HG03103 (cell line): ENCODE data around the gene MGAT3.

ENCODE experiments used
- ATAC-seq: cut with Tn5 transposase; IDR thresholded peaks from one replicate; pipeline ENCODE4 v1.9.1; 2021; ENCODE audit warnings: low read depth; ENCODE audit not compliant: unreplicated experiment

MGAT3 gene

GRCh38 chr22:39428597-39429071, 28.2 kb upstream of the MGAT3 start:
- no peak for ATAC-seq

- no peak for ATAC-seq
Measured at GRCh38 chr22:39429186-39429585, 27.6 kb upstream of the MGAT3 start.

- ATAC-seq: no peak
Measured at GRCh38 chr22:39429916-39430575, 26.8 kb upstream of the MGAT3 start.

DNA sequence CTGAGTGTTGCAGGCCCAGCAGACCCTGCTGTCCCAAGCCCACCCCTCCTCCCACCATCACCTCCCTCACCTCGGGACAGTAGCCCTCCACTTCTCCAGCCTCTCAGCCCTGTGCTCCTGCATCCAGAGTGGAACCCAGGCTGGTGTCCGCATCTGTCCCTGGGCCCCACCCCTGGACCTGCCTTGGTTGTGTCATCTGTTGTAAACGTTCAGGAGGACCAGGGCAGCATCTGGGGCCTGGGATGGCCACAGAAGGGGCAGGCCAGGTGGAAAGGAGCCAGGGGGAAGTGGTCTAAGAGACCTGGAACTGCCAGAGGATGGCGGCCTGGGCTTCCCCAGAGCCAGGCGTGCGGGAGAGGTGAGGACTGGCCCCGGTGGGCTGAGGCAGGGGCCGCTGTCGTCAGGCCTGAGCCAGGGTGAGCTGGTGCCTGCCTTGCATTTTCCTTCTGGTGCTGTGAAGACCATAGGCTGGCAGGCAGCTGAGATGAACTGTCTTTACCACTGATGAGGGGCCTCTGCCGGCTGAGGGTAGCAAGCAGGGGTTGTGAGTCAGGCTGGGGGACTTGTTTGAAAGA, 26.1 kb upstream of the MGAT3 start:
- ATAC-seq: no peak

GRCh38 chr22:39431216-39431801, 25.5 kb upstream of the MGAT3 start:
- ATAC-seq: no peak

DNA sequence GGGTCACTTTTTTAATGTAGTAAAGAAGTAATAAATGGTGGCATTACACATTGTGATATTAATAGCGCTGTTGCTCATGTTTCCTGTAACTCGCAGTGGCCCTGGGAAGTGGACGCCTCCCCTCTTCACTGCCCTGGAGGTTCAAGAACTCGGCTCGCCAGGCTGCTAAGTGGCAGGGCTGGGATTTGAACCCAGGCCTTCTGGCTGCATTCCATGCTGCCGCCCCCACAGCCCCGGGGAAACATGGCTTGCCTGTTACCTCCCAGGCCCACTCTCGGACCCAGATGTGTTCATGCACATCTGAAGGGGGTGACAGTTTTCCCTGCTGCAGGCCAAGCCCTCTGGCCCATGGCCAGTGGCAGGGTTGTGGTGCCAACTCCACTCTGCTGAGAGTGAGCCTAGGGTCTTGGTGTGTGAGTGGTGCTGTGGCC, 25.0 kb upstream of the MGAT3 start:
- no peak for ATAC-seq

GRCh38 chr22:39432361-39432811, 24.4 kb upstream of the MGAT3 start:
- ATAC-seq: no peak

DNA sequence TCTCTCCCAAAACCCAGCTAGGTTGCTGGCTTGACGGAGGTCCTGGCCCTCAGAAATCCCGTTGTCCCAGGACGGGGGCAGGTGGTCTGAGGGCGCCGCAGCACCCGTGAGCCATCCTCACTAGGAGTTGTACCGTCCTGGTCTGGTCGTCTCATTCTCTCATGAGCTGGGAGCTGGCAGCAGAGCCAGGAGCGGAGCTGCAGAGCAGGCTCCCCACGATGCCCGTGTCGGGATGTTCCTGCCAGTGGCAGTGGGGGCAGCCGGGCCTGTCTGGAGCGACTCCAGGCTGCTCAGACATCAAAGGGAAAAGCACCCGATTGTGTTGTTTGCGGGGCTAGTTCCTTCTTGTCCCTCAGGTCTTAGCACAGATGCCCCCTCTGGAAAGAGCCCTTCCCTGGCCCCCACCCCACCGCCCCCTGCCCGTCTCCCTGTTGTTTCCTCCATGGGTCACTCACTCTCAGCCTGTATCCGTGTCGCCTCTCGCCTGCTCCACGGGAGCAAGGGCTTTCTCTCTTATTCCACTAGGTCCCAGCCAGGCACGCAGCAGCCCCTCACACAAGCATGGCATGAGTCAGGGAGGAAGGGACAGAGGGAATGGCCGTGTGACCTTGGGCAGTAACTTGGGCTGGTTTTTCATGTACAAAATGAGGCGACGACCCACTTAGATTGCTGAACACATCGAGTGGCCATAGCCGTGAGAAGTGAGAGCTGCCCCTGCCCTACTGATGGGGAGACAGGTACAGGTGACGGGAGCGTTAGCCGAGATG, 23.2 kb upstream of the MGAT3 start:
- ATAC-seq: no peak

- no peak for ATAC-seq
Measured at GRCh38 chr22:39434243-39434653, 22.6 kb upstream of the MGAT3 start.

GRCh38 chr22:39434721-39435120, 22.1 kb upstream of the MGAT3 start:
- ATAC-seq: no peak

DNA sequence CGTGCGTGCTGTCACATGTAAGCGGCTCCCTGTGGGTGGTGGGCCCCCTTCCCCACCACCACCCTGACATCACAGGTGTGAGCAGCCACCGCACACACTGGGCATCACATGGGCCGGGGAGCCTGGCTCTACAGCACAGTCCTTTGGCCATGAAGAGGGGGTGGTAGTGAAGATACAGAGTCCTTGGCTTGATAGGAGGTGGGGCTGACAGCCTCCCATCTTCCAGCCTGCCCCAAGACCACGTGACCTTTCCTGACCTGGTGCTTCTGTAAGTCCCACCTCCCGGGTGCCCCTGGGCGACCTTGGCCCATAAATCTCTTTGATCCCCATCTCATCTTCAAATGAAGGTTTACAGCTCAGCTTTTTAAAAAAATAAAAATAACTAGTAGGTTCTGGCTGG, 21.2 kb upstream of the MGAT3 start:
- no peak for ATAC-seq

DNA sequence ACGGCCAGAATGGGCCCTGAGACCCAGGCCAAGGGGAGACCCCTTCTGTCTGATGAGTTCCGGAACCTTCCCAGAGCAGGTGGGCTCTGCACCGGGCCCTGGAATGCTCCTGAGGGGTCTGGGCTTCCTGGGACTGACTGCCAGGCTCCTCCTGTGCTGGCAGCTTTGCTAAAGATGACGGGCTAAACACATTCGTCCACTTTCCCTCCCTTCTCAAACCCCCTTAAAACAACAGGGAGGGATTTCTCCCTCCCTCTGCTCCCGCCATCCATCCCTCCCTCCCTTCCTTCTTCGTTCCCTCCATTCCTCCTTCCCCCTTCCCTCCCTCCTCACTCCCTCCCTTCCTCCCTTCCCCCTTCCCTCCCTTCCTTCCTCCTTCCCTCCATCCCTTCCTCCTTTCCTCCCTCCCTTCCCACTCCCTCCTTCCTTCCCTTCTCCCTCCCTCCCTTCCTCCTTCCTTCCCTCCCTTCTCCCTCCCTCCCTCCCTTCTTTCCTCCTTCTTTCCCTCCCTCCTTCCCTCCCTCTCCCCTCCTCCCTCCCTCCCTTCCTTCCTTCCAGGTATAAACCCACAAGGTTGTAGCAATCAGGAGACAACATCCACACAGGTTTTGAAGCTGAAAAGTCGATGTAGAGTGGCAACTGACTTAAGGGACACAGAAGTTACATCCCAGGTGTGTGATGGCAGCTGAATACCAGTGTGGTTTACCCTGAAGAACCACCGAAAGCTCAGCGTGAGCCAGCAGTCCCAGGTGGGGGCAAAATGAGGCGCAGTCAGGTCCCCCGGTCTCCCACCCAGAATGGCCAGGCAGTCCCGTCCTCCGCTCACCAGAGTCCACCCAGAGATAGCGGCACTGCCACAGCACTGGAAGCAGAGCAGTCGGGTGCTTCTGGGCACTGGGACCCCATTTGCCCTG, 18.8 kb upstream of the MGAT3 start:
- ATAC-seq: no peak

- ATAC-seq: no peak
Measured at GRCh38 chr22:39439170-39439569, 17.6 kb upstream of the MGAT3 start.

- ATAC-seq: no peak
Measured at GRCh38 chr22:39443398-39443797, 13.4 kb upstream of the MGAT3 start.

- no peak for ATAC-seq
Measured at GRCh38 chr22:39444247-39444800, 12.5 kb upstream of the MGAT3 start.

- ATAC-seq: no peak
Measured at GRCh38 chr22:39444937-39445465, 11.8 kb upstream of the MGAT3 start.

- ATAC-seq: no peak
Measured at GRCh38 chr22:39445678-39446077, 11.1 kb upstream of the MGAT3 start.

GRCh38 chr22:39446239-39446721, 10.5 kb upstream of the MGAT3 start:
- peak; percentile 23 for ATAC-seq
